ENCODE measurements around the gene ZNF845. TPM values are rescaled to one million over a fixed set of nuclear protein-coding genes. Genes with fewer than 3 reads are reported as not detected.
A peak's percentile ranks its signal among the peaks of the same experiment; 100 is the strongest.
"Not testable (repeated sequence)": the region's sequence is repeated elsewhere in the genome, so short reads cannot be mapped to it uniquely, and the experiment has no call there.

Gene ZNF845
- total RNA-seq, 1 donor = 8.7 TPM

- Histone ChIP-seq H3K27me3 (ENCODE audit: insufficient read depth, low read length) (no peaks in the 10 kb centered on the region), H3K4me2 (ENCODE audit: insufficient read depth, low read length) (no peak overlapping the region), H3K79me2 (ENCODE audit: insufficient read depth, low read length) (no peaks in the 10 kb centered on the region), H3K36me3 (ENCODE audit: insufficient read depth, low read length) (no peaks in the 10 kb centered on the region), H3K4me3 (ENCODE audit: insufficient read depth, low read length) (no peak overlapping the region), H3K9me3 (ENCODE audit: low read depth, low read length) (no peaks in the 10 kb centered on the region), H4K20me1 (ENCODE audit: insufficient read depth, low read length) (no peaks in the 10 kb centered on the region), H2AFZ (ENCODE audit: low read length) (no peak overlapping the region), H3K4me1 (ENCODE audit: insufficient read depth, low read length) (peaks cover 9% of the 10 kb centered on the region), H3K27ac (ENCODE audit: low read depth, low read length) (no peak overlapping the region)
- TF ChIP-seq CTCF (IDR thresholded peaks at IDR 0.05; ENCODE audit: extremely low read depth, low read depth, low read length) = no peak
- DNase-seq (ENCODE audit: insufficient read length, low spot score, missing footprints) = no peak
Observed at GRCh38 chr19:53389978-53390377, 56.4 kb downstream of the ZNF845 start.

- Histone ChIP-seq H3K27ac (ENCODE audit: low read depth, low read length) (peak overlapping the region; percentile 70), H3K36me3 (ENCODE audit: insufficient read depth, low read length) (peaks cover 7% of the 10 kb centered on the region), H3K9me3 (ENCODE audit: low read depth, low read length) (no peaks in the 10 kb centered on the region), H3K27me3 (ENCODE audit: insufficient read depth, low read length) (no peaks in the 10 kb centered on the region), H3K4me2 (ENCODE audit: insufficient read depth, low read length) (peak overlapping the region; percentile 97), H4K20me1 (ENCODE audit: insufficient read depth, low read length) (no peaks in the 10 kb centered on the region), H3K79me2 (ENCODE audit: insufficient read depth, low read length) (peaks cover 19% of the 10 kb centered on the region), H3K4me3 (ENCODE audit: insufficient read depth, low read length) (peak overlapping the region; percentile 92), H3K4me1 (ENCODE audit: insufficient read depth, low read length) (peaks cover 12% of the 10 kb centered on the region), H2AFZ (ENCODE audit: low read length) (peak overlapping the region; percentile 96)
- DNase-seq (ENCODE audit: insufficient read length, low spot score, missing footprints) = peak; percentile 81
- no peak for TF ChIP-seq CTCF (IDR thresholded peaks at IDR 0.05; ENCODE audit: extremely low read depth, low read depth, low read length)
Observed at GRCh38 chr19:53394522-53394973, 61.0 kb downstream of the ZNF845 start.

GRCh38 chr19:53394974-53395839 lies 61.7 kb downstream of the ZNF845 start, which contains the start of gene ZNF765:
Gene ZNF765, plus strand, starts transcription at chr19:53395149. Its CDS starts 2,867 bp downstream, at chr19:53398016.
- peak within 1 kb of the TSS; percentile 97 for H3K4me2 ChIP-seq (ENCODE audit: insufficient read depth, low read length)
- peaks cover 12% of the 10 kb centered on the region for H3K4me1 ChIP-seq (ENCODE audit: insufficient read depth, low read length)
- no peaks in the 10 kb centered on the region for H4K20me1 ChIP-seq (ENCODE audit: insufficient read depth, low read length)
- H2AFZ ChIP-seq (ENCODE audit: low read length) = peak within 1 kb of the TSS; percentile 96
- H3K27me3 ChIP-seq (ENCODE audit: insufficient read depth, low read length) = no peaks in the 10 kb centered on the region
- TF ChIP-seq CTCF (IDR thresholded peaks at IDR 0.05; ENCODE audit: extremely low read depth, low read depth, low read length) = peak; percentile 29
- peak within 1 kb of the TSS; percentile 70 for H3K27ac ChIP-seq (ENCODE audit: low read depth, low read length)
- H3K79me2 ChIP-seq (ENCODE audit: insufficient read depth, low read length) = peaks cover 19% of the 10 kb centered on the region
- H3K36me3 ChIP-seq (ENCODE audit: insufficient read depth, low read length) = peaks cover 13% of the 10 kb centered on the region
- peak within 1 kb of the TSS; percentile 92 for H3K4me3 ChIP-seq (ENCODE audit: insufficient read depth, low read length)
- DNase-seq (ENCODE audit: insufficient read length, low spot score, missing footprints) = peak; percentile 97
- no peaks in the 10 kb centered on the region for H3K9me3 ChIP-seq (ENCODE audit: low read depth, low read length)

- H3K9me3 ChIP-seq (ENCODE audit: low read depth, low read length); DNase-seq (ENCODE audit: insufficient read length, low spot score, missing footprints): not testable (repeated sequence)
Observed at GRCh38 chr19:53395840-53396524, 62.4 kb downstream of the ZNF845 start.

More at GRCh38 chr19:53395840-53396524, 62.4 kb downstream of the ZNF845 start:
- not testable (repeated sequence) for H4K20me1 ChIP-seq (ENCODE audit: insufficient read depth, low read length); H3K27me3 ChIP-seq (ENCODE audit: insufficient read depth, low read length)
- H3K4me3 ChIP-seq (ENCODE audit: insufficient read depth, low read length) = peak overlapping the region; percentile 92
- H3K4me1 ChIP-seq (ENCODE audit: insufficient read depth, low read length) = peaks cover 12% of the 10 kb centered on the region
- peak overlapping the region; percentile 66 for H3K27ac ChIP-seq (ENCODE audit: low read depth, low read length)
- peaks cover 19% of the 10 kb centered on the region for H3K79me2 ChIP-seq (ENCODE audit: insufficient read depth, low read length)
- peak overlapping the region; percentile 97 for H3K4me2 ChIP-seq (ENCODE audit: insufficient read depth, low read length)
- H3K36me3 ChIP-seq (ENCODE audit: insufficient read depth, low read length) = peaks cover 15% of the 10 kb centered on the region
- H2AFZ ChIP-seq (ENCODE audit: low read length) = peak overlapping the region; percentile 96

Data from osteoblast (primary cell).